ENCODE data around the gene SMIM36. TPM values are rescaled to one million over a fixed set of nuclear protein-coding genes. Genes with fewer than 3 reads are reported as not detected.
A peak's percentile ranks its signal among the peaks of the same experiment; 100 is the strongest.

SMIM36 gene
- not detected for total RNA-seq

DNA sequence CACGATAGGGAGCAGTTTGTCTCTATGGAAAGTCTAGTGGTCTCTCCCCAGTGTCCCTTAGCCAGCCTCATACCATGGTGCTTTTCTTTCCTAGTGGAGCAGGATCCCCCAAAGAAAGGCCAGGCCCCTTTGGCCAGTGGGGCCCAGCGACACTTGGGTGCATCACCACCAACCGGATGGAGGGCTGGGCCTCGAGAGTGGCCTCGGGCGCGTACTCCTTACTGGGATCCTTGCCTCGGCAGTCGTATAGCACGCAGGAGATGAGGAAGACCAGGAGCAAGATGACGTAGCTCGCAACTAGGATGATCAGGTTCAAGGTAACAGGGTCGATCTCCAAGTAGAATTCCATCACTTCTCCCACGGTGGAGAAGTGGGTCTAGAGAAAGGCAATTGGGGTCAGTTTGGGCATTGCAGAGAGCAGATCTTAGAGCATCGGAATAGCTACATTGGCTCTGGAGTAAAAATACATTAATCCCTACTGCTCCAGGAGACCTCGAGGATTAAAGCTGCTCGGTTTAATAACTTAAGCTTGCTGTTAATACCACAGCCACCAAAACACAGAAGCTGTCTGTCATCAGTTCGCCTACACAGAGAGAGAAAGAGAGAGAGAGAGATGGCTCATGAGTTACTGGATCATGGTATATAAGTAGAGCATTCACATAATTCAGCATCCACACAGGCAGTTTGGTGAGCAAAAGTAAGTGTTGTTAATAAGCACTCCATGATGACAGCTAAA, at the start of gene SMIM36:
Gene SMIM36, minus strand, starts transcription at position 467 of the 736 bp plus-strand sequence.
- no peaks in the 10 kb centered on the region for H3K27me3 Mint-ChIP-seq (ENCODE audit: low read depth)
- intact Hi-C loops (cut with micrococcal nuclease): no loop called here

DNA sequence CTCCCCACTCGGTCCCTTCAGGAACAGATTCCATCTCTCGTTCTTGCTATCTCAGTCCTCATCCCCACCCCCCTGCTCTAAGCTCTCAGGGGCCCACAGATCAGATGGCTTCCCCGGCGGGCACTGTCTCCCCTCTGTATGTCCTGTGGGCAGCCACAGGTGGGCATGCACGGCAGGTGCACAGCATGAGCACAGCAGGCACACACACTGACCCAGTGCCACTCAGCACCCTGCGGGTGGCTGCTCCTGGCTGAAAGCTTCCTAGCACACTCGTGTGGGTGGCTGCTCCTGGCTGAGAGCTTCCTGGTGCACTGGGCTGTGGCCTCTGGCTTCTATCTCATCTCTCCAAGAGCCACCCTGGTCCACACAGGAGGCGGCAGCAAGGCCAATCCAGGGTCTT, 44.5 kb upstream of the SMIM36 start:
- no peaks in the 10 kb centered on the region for H3K36me3 Mint-ChIP-seq (ENCODE audit: low read depth)
- DNase-seq: no peak
- no peak overlapping the region for H3K4me3 Mint-ChIP-seq
- intact Hi-C loops (cut with micrococcal nuclease): no loop called here
- no peak overlapping the region for H3K27ac Mint-ChIP-seq
- no peaks in the 10 kb centered on the region for H3K9me3 Mint-ChIP-seq
- no peaks in the 10 kb centered on the region for H3K4me1 Mint-ChIP-seq (ENCODE audit: low read depth)
- CTCF ChIA-PET: no interaction called here
- H3K27me3 Mint-ChIP-seq (ENCODE audit: low read depth): peaks cover 8% of the 10 kb centered on the region

More for the DNA sequence above, at the start of gene SMIM36:
- Mint-ChIP-seq H3K36me3 (ENCODE audit: low read depth) (no peaks in the 10 kb centered on the region), H3K4me3 (no peak within 1 kb of the TSS), H3K9me3 (no peaks in the 10 kb centered on the region), H3K27ac (no peak within 1 kb of the TSS), H3K4me1 (ENCODE audit: low read depth) (no peaks in the 10 kb centered on the region)
- CTCF ChIA-PET: interaction anchor here (0.9 to 4.0 kb wide), 5 partner anchors 13 to 525 kb away, joined by 3 to 29 read pairs (median 7); no protein-coding TSS in a partner anchor
- no peak for DNase-seq

DNA sequence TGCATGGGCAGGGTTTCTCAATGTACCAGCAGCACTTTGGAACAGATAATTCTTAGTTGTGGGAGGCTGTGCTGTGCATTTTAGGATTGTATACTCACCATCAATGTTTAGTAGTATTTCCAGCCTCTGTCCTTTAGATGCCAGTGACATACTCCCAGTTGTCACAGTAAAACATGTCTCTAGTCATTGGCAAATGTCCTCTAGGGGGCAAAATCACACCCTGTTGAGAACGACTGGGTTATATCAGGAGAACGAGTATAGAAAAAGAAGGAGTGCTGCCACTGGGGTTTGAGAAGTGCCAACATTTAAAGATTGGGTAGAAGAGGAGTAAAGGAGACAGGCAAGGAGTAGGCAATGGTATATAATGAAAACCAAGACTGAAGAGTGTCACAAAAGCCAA, 37.9 kb upstream of the SMIM36 start:
- Mint-ChIP-seq H3K4me1 (ENCODE audit: low read depth) (peaks cover 11% of the 10 kb centered on the region), H3K36me3 (ENCODE audit: low read depth) (no peaks in the 10 kb centered on the region), H3K9me3 (no peaks in the 10 kb centered on the region), H3K4me3 (no peak overlapping the region), H3K27ac (no peak overlapping the region), H3K27me3 (ENCODE audit: low read depth) (peaks cover 3% of the 10 kb centered on the region)
- peak; percentile 39 for DNase-seq
- CTCF ChIA-PET: interaction anchor here (1.8 kb wide), 1 partner anchor 23 kb away, joined by 11 read pairs; no protein-coding TSS in a partner anchor
- intact Hi-C loops (cut with micrococcal nuclease): loop anchor here (1.0 kb wide), 6 partner anchors 23 to 276 kb away; no protein-coding TSS in a partner anchor

DNA sequence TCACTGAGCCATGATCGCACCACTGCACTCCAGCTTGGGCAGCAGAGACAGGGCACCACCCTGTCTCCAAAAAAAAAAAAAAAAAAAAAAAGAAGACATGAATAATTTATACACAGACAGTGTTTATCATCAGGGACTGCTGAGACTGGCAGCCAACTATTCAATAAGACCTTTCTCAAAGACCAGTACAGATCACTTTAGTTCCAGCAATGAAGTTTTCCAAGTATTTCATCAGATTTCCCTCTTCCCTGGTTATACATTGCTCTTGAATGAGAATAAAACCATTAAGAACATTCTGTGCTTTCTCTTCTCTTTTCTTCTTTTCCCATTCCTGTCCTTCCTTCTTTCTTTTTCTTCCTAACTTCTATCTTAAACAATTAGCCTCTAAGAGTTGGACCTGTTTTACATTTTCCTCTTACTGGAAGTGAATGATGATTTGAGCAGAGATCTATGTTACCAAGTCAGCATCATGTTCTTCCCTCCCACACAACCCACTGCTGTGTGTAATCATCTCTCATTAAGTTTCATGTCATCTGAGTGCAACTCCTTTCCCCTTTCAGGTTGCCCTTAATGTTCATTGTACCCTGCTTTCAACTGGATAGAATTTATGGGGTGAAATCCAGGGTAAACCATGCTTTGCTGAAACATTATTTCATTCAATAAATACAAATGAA, 35.9 kb upstream of the SMIM36 start:
- Mint-ChIP-seq H3K27me3 (ENCODE audit: low read depth) (peaks cover 5% of the 10 kb centered on the region), H3K4me1 (ENCODE audit: low read depth) (peaks cover 11% of the 10 kb centered on the region), H3K4me3 (no peak overlapping the region), H3K27ac (no peak overlapping the region), H3K36me3 (ENCODE audit: low read depth) (peaks cover 2% of the 10 kb centered on the region), H3K9me3 (peaks cover 3% of the 10 kb centered on the region)
- intact Hi-C loops (cut with micrococcal nuclease): no loop called here
- CTCF ChIA-PET: interaction anchor here (0.7 to 1.8 kb wide), 2 partner anchors 21 to 113 kb away, joined by 3 to 11 read pairs; no protein-coding TSS in a partner anchor
- peak; percentile 9 for DNase-seq

DNA sequence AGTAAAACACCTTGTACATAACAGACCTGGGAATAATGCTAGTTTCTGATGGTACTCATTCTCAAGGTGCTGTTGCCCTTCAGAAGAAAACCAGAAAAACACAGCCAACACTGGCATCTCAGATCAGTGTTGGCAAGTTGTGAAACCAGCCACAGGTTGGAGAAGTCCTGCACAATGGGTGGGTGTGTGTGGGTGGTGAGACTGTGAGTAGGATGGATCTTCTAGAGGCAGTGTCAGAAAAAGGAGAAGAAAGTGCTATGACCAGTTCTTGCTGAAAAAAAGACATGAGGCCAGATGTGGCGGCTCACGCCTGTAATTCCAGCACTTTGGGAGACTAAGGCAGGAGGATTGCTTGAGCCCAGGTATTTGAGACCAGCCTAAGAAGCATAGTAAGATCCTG, 35.2 kb upstream of the SMIM36 start:
- Mint-ChIP-seq H3K4me1 (ENCODE audit: low read depth) (peaks cover 11% of the 10 kb centered on the region), H3K27me3 (ENCODE audit: low read depth) (peaks cover 5% of the 10 kb centered on the region), H3K9me3 (peaks cover 3% of the 10 kb centered on the region), H3K4me3 (no peak overlapping the region), H3K27ac (no peak overlapping the region), H3K36me3 (ENCODE audit: low read depth) (peaks cover 2% of the 10 kb centered on the region)
- DNase-seq: no peak
- CTCF ChIA-PET: interaction anchor here (0.7 to 0.9 kb wide), 2 partner anchors 20 to 114 kb away, joined by 3 to 4 read pairs; no protein-coding TSS in a partner anchor
- intact Hi-C loops (cut with micrococcal nuclease): no loop called here

DNA sequence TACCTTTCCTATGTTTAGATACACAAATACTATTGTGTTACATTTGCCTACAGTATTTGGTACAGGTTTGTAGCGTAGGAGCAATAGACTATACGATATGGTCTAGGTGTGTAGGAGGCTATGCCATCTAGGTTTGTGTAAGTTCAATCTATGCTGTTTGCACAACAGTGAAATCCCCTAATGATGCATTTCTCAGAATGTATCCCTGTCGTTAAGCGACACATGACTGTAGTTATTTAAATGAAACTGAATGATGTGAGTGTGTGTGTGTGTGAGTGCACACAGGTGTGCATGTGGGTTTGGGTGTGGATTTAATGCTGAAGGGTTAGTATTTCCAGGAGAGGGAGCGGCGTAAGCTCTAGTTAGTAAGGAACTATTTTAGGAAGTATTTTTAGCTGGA, 34.6 kb upstream of the SMIM36 start:
- H3K27ac Mint-ChIP-seq: no peak overlapping the region
- intact Hi-C loops (cut with micrococcal nuclease): no loop called here
- H3K9me3 Mint-ChIP-seq: peaks cover 3% of the 10 kb centered on the region
- peaks cover 5% of the 10 kb centered on the region for H3K27me3 Mint-ChIP-seq (ENCODE audit: low read depth)
- H3K4me1 Mint-ChIP-seq (ENCODE audit: low read depth): peaks cover 11% of the 10 kb centered on the region
- H3K4me3 Mint-ChIP-seq: no peak overlapping the region
- H3K36me3 Mint-ChIP-seq (ENCODE audit: low read depth): peaks cover 2% of the 10 kb centered on the region
- CTCF ChIA-PET: interaction anchor here (0.7 to 0.9 kb wide), 2 partner anchors 19 to 115 kb away, joined by 3 to 4 read pairs; no protein-coding TSS in a partner anchor
- no peak for DNase-seq

DNA sequence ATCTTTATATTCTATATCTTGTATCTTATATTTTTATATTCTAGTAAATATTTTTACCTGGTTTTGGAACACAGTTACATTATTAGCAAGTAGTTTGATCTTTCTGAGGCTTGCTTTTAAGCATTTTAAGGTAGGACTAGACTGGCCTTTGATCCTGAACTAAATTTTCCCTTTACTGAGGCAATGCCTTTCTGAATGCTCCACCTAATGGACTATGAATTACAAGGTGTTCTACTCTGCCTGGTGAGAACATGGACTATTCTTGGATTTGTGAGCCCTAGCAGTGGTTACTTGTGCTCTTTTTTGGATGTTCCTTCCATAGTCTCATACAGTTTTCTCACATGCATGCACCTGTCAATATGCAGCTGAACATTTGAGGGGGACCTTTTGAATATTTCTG, 32.5 kb upstream of the SMIM36 start:
- DNase-seq: no peak
- intact Hi-C loops (cut with micrococcal nuclease): no loop called here
- Mint-ChIP-seq H3K4me1 (ENCODE audit: low read depth) (peaks cover 11% of the 10 kb centered on the region), H3K27ac (no peak overlapping the region), H3K4me3 (no peak overlapping the region), H3K27me3 (ENCODE audit: low read depth) (peaks cover 7% of the 10 kb centered on the region), H3K36me3 (ENCODE audit: low read depth) (peaks cover 2% of the 10 kb centered on the region), H3K9me3 (peaks cover 3% of the 10 kb centered on the region)
- CTCF ChIA-PET: interaction anchor here (0.6 kb wide), 1 partner anchor 113 kb away, joined by 3 read pairs; no protein-coding TSS in a partner anchor

DNA sequence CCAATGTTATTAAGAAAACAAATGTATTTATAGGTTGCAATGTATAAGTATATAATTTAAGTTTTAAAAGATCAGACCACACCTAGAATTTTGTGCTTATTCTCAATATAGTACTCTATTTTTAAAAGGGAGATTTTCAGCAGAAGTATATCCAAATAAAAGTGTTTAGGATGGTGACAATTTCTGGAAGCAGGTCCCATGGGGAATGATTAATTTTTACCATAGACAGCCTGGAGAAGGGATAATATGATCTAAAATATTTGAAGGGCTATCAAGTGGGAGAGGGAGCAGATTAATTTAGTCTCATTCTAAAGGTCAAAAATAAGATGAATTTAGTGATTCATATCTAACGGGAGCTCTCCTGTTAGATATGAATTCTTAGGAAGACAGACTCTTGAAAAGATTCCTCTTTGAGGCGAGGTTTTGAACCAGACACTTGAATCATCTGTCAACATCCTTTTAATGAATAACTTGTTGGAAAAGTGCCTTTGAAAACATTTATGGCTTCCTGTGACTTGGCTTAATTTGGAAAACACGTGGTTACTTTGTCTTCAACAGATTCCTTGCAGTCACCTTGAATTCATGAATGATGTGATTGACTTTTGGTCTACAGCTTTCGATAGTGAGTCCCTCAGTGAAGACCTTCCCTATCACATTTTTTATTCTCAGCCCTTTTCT, 29.3 kb upstream of the SMIM36 start:
- no peak overlapping the region for H3K4me3 Mint-ChIP-seq
- CTCF ChIA-PET: interaction anchor here (1.1 to 1.4 kb wide), 2 partner anchors 9 to 14 kb away, joined by 3 to 4 read pairs; no protein-coding TSS in a partner anchor
- H3K4me1 Mint-ChIP-seq (ENCODE audit: low read depth): no peaks in the 10 kb centered on the region
- intact Hi-C loops (cut with micrococcal nuclease): no loop called here
- H3K27me3 Mint-ChIP-seq (ENCODE audit: low read depth): peaks cover 5% of the 10 kb centered on the region
- H3K27ac Mint-ChIP-seq: no peak overlapping the region
- H3K9me3 Mint-ChIP-seq: peaks cover 3% of the 10 kb centered on the region
- H3K36me3 Mint-ChIP-seq (ENCODE audit: low read depth): peaks cover 2% of the 10 kb centered on the region
- no peak for DNase-seq

DNA sequence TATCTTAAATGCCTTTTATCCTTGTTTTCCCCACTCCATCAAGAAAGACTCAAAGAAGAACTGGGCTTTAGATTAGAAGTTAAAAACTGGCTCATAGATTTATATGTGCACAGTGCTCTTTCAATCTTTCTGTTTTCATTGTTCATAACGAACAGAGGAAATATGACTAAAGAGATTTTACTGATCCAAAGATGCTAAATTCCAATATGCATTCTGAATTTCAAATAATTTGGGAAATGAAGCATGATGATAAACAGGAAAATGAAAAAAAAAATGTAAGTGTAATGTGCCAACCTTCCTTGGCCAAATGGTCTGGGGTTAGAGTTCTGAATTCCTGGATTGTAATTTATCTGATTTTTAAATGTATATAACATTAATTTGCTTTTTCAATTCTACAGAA, 25.0 kb upstream of the SMIM36 start:
- Mint-ChIP-seq H3K27me3 (ENCODE audit: low read depth) (peaks cover 4% of the 10 kb centered on the region), H3K9me3 (no peaks in the 10 kb centered on the region), H3K36me3 (ENCODE audit: low read depth) (no peaks in the 10 kb centered on the region), H3K4me1 (ENCODE audit: low read depth) (no peaks in the 10 kb centered on the region), H3K27ac (no peak overlapping the region), H3K4me3 (no peak overlapping the region)
- no peak for DNase-seq
- CTCF ChIA-PET: interaction anchor here (0.9 kb wide), 1 partner anchor 10 kb away, joined by 7 read pairs; no protein-coding TSS in a partner anchor
- intact Hi-C loops (cut with micrococcal nuclease): no loop called here

DNA sequence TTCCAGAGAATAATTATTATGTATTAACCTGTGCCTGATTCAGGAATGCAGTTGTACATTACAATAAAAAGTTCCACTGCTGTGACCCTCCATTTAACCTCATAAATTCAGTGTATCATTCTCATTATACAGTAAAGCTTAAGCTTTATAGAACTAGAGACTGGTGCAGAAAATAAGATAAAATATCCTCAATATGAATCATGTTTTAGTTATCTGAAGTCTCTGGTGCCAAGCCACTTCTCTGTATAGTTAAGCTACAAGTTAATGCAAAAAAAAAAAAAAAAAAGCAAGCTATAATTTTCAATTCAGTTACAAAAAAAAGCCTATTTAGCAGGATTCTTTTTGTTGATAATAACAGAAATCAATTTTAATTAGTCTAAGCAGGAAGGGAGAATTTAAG, 22.4 kb upstream of the SMIM36 start:
- no peak overlapping the region for H3K27ac Mint-ChIP-seq
- CTCF ChIA-PET: interaction anchor here (0.7 to 4.4 kb wide), 4 partner anchors 36 to 185 kb away, joined by 3 to 27 read pairs (median 7); no protein-coding TSS in a partner anchor
- H3K4me1 Mint-ChIP-seq (ENCODE audit: low read depth): no peaks in the 10 kb centered on the region
- no peaks in the 10 kb centered on the region for H3K9me3 Mint-ChIP-seq
- H3K36me3 Mint-ChIP-seq (ENCODE audit: low read depth): no peaks in the 10 kb centered on the region
- H3K27me3 Mint-ChIP-seq (ENCODE audit: low read depth): peaks cover 2% of the 10 kb centered on the region
- no peak overlapping the region for H3K4me3 Mint-ChIP-seq
- DNase-seq: no peak
- intact Hi-C loops (cut with micrococcal nuclease): no loop called here

DNA sequence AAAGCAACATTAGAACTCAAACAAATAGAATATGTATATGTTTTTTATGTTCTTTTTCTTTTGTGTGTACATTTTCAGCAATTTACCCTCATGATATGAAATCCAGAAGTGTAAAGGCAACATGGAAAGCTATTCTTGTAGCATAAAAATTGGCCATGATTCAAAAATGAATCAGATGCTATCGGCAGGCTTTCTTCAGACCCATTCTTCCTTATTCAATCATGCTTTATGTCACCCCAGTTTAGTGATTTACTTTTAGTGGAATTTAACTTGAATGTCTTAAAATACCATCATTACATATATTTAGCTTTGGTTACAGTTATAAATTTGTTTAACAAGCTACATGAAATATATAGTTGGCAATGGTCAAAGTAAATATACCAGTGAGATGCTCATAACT, 21.4 kb upstream of the SMIM36 start:
- Mint-ChIP-seq H3K4me1 (ENCODE audit: low read depth) (no peaks in the 10 kb centered on the region), H3K27me3 (ENCODE audit: low read depth) (peaks cover 2% of the 10 kb centered on the region), H3K36me3 (ENCODE audit: low read depth) (no peaks in the 10 kb centered on the region), H3K27ac (no peak overlapping the region), H3K9me3 (no peaks in the 10 kb centered on the region), H3K4me3 (no peak overlapping the region)
- no peak for DNase-seq
- CTCF ChIA-PET: interaction anchor here (0.8 to 4.4 kb wide), 5 partner anchors 37 to 811 kb away, joined by 3 to 27 read pairs (median 3); no protein-coding TSS in a partner anchor
- intact Hi-C loops (cut with micrococcal nuclease): no loop called here

Data from activated naive CD4-positive, alpha-beta T cell treated with anti-CD3 and anti-CD28 coated beads for 36 hours (primary cell).